HepG2 (cell line): ENCODE measurements around the gene NINL. TPM values are rescaled to one million over a fixed set of nuclear protein-coding genes. Genes with fewer than 3 reads are reported as not detected.
A peak's percentile ranks its signal among the peaks of the same experiment; 100 is the strongest.

Experiments
- ATF1 ChIP-seq: IDR thresholded peaks from 2 replicates; pipeline ENCODE4 v1.6.1; 2016; ENCODE audit warnings: mild to moderate bottlenecking, control low read depth
- DMAP1 ChIP-seq: IDR thresholded peaks from 2 replicates; pipeline ENCODE4 v1.6.1; 2016
- FOXK1 ChIP-seq: sonication (generic); formaldehyde crosslinking; IDR thresholded peaks from 2 replicates; pipeline ENCODE4 v1.4.0; 2020; ENCODE audit warnings: low read depth, missing genetic modification reagents, borderline replicate concordance
- HNRNPUL1 ChIP-seq: fragments of 200-400 bp; formaldehyde crosslinking; IDR thresholded peaks from 2 replicates; pipeline ENCODE4 v1.6.1; 2017; ENCODE audit warnings: low read depth, mild to moderate bottlenecking, low read length, moderate library complexity
- HOXA3 ChIP-seq: sonication (generic); formaldehyde crosslinking; IDR thresholded peaks from 2 replicates; pipeline ENCODE4 v1.5.0; 2020; ENCODE audit warnings: missing genetic modification reagents
- IKZF1 ChIP-seq: fragments of 450-650 bp; IDR thresholded peaks from 2 replicates; pipeline ENCODE4 v1.7.1; 2016
- JUND ChIP-seq: sonication (generic); formaldehyde crosslinking; IDR thresholded peaks from 2 replicates; pipeline ENCODE4 v1.8.0; 2022; ENCODE audit warnings: mild to moderate bottlenecking, missing genetic modification reagents
- KAT2B ChIP-seq: fragments of 150-350 bp; IDR thresholded peaks from 2 replicates; pipeline ENCODE4 v1.6.1; 2014; ENCODE audit warnings: low read depth, low read length, borderline replicate concordance
- NFE2L2 ChIP-seq: fragments of 150-350 bp; IDR thresholded peaks from 2 replicates; pipeline ENCODE4 v1.6.1; 2014; ENCODE audit warnings: low read length
- NFIC ChIP-seq: IDR thresholded peaks from 2 replicates; pipeline ENCODE4 v1.6.1; 2012; ENCODE audit warnings: mild to moderate bottlenecking, low read length, inconsistent platforms
- PCBP2 ChIP-seq: fragments of 200-400 bp; formaldehyde crosslinking; optimal IDR thresholded peaks from 2 replicates; pipeline ENCODE3; 2018; ENCODE audit warnings: low read length, low read depth; ENCODE audit not compliant: poor library complexity, severe bottlenecking
- PHF8 ChIP-seq: sonication (generic); formaldehyde crosslinking; IDR thresholded peaks from 2 replicates; pipeline ENCODE4 v1.5.0; 2020; ENCODE audit warnings: missing genetic modification reagents
- RBM22 ChIP-seq: fragments of 200-400 bp; formaldehyde crosslinking; optimal IDR thresholded peaks from 2 replicates; pipeline ENCODE3; 2017; ENCODE audit warnings: mild to moderate bottlenecking, low read length, moderate library complexity
- RBM39 ChIP-seq: fragments of 200-400 bp; formaldehyde crosslinking; IDR thresholded peaks from one replicate; pipeline ENCODE4 v1.6.1; 2018; ENCODE audit warnings: antibody characterized with exemption, mild to moderate bottlenecking, low read depth, low read length; ENCODE audit not compliant: poor library complexity, severe bottlenecking
- TBX2 ChIP-seq: sonication (generic); formaldehyde crosslinking; IDR thresholded peaks from 2 replicates; pipeline ENCODE4 v1.5.0; 2020; ENCODE audit warnings: missing genetic modification reagents, mild to moderate bottlenecking, borderline replicate concordance
- THAP11 ChIP-seq: IDR thresholded peaks from 2 replicates; pipeline ENCODE4 v1.6.1; 2016; ENCODE audit warnings: missing biosample characterization, missing genetic modification reagents
- ZNF703 ChIP-seq: sonication (generic); formaldehyde crosslinking; IDR thresholded peaks from 2 replicates; pipeline ENCODE4 v1.5.1; 2020; ENCODE audit warnings: missing genetic modification reagents, mild to moderate bottlenecking, moderate library complexity, borderline replicate concordance
- ZNF724P ChIP-seq: sonication (generic); formaldehyde crosslinking; IDR thresholded peaks from 2 replicates; pipeline ENCODE4 v1.8.0; 2022; ENCODE audit warnings: missing genetic modification reagents, borderline replicate concordance
- polyA plus RNA-seq, 8 experiments: library from polyadenylated mRNA; depleted of rRNA in 3 of 8; stranded (reverse) in 7 of 8; unstranded in 1 of 8; fragments of >200 nt; fragmentation: Illumina TruSeq in 4 of 8; extraction: Trizol in 4 of 8; gene quantifications; 2 replicates each; pipeline versions ENCODE4 v1.2.1 to v1.2.3, GENCODE V29; 2011 to 2016; ENCODE audit warnings: low read depth in 4 of 8, missing spikeins in 1 of 8, mixed read lengths in 1 of 8; ENCODE audit not compliant: insufficient read depth in 1 of 8
- total RNA-seq, 5 experiments: library from RNA; depleted of rRNA; stranded (reverse); fragments of >200 nt; fragmentation: Illumina TruSeq; extraction: Trizol; gene quantifications; 2 replicates each; pipeline ENCODE4 v1.2.3, GENCODE V29; 2016; ENCODE audit warnings: low read depth in 1 of 5
- TF ChIP-seq, protein P1 (sequence below): sonication (generic); formaldehyde crosslinking; IDR thresholded peaks from 2 replicates; pipeline ENCODE4 v1.5.0; 2020; ENCODE audit warnings: missing genetic modification reagents
- TF ChIP-seq, protein P2 (sequence below): sonication (generic); formaldehyde crosslinking; IDR thresholded peaks from 2 replicates; pipeline ENCODE4 v1.4.0; 2020; ENCODE audit warnings: mild to moderate bottlenecking, low read depth, missing genetic modification reagents
- TF ChIP-seq, protein P3 (sequence below): sonication (generic); formaldehyde crosslinking; IDR thresholded peaks from 2 replicates; pipeline ENCODE4 v1.5.0; 2020; ENCODE audit warnings: missing genetic modification reagents
- TF ChIP-seq, protein P4 (sequence below): sonication (generic); formaldehyde crosslinking; IDR thresholded peaks from 2 replicates; pipeline ENCODE4 v1.4.0; 2020; ENCODE audit warnings: missing genetic modification reagents, borderline replicate concordance

NINL gene
- total and polyA plus RNA-seq, 2 of the 13 experiments (the other 11 are each of a cell fraction or from before 2014, with no cell fraction given), result 32.3 to 34.3 TPM

- no peak for TF ChIP-seq ZNF703 (CRISPR knock-in tag)
- TF ChIP-seq IKZF1, result no peak
- TF ChIP-seq NFIC, result no peak
- TF ChIP-seq ZNF724P (CRISPR knock-in tag), result no peak; the same call in 1 of the 2 replicates
- TF ChIP-seq DMAP1 (CRISPR knock-in tag), result no peak
- no peak for TF ChIP-seq ATF1 (CRISPR knock-in tag)
- TF ChIP-seq, protein P1, sequence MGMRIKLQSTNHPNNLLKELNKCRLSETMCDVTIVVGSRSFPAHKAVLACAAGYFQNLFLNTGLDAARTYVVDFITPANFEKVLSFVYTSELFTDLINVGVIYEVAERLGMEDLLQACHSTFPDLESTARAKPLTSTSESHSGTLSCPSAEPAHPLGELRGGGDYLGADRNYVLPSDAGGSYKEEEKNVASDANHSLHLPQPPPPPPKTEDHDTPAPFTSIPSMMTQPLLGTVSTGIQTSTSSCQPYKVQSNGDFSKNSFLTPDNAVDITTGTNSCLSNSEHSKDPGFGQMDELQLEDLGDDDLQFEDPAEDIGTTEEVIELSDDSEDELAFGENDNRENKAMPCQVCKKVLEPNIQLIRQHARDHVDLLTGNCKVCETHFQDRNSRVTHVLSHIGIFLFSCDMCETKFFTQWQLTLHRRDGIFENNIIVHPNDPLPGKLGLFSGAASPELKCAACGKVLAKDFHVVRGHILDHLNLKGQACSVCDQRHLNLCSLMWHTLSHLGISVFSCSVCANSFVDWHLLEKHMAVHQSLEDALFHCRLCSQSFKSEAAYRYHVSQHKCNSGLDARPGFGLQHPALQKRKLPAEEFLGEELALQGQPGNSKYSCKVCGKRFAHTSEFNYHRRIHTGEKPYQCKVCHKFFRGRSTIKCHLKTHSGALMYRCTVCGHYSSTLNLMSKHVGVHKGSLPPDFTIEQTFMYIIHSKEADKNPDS (CRISPR knock-in tag), result no peak
- no peak for TF ChIP-seq RBM39
- TF ChIP-seq, protein P2, sequence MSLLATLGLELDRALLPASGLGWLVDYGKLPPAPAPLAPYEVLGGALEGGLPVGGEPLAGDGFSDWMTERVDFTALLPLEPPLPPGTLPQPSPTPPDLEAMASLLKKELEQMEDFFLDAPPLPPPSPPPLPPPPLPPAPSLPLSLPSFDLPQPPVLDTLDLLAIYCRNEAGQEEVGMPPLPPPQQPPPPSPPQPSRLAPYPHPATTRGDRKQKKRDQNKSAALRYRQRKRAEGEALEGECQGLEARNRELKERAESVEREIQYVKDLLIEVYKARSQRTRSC (CRISPR knock-in tag), result peak; percentile 79; the same call in 1 of the 2 replicates
- TF ChIP-seq HNRNPUL1, result no peak
- TF ChIP-seq NFE2L2, result no peak; the same call in 1 of the 2 replicates
- peak; percentile 69 for TF ChIP-seq PHF8
- TF ChIP-seq PCBP2, result no peak
- peak; percentile 59 for TF ChIP-seq JUND (CRISPR knock-in tag)
- TF ChIP-seq, protein P3, sequence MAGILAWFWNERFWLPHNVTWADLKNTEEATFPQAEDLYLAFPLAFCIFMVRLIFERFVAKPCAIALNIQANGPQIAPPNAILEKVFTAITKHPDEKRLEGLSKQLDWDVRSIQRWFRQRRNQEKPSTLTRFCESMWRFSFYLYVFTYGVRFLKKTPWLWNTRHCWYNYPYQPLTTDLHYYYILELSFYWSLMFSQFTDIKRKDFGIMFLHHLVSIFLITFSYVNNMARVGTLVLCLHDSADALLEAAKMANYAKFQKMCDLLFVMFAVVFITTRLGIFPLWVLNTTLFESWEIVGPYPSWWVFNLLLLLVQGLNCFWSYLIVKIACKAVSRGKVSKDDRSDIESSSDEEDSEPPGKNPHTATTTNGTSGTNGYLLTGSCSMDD, result no peak; the same call in 1 of the 2 replicates
- no peak for TF ChIP-seq RBM22
- 0 out of 2 replicates have a peak, but pooled peaks have one; percentile 31 for TF ChIP-seq HOXA3 (CRISPR knock-in tag)
- TF ChIP-seq, protein P4, sequence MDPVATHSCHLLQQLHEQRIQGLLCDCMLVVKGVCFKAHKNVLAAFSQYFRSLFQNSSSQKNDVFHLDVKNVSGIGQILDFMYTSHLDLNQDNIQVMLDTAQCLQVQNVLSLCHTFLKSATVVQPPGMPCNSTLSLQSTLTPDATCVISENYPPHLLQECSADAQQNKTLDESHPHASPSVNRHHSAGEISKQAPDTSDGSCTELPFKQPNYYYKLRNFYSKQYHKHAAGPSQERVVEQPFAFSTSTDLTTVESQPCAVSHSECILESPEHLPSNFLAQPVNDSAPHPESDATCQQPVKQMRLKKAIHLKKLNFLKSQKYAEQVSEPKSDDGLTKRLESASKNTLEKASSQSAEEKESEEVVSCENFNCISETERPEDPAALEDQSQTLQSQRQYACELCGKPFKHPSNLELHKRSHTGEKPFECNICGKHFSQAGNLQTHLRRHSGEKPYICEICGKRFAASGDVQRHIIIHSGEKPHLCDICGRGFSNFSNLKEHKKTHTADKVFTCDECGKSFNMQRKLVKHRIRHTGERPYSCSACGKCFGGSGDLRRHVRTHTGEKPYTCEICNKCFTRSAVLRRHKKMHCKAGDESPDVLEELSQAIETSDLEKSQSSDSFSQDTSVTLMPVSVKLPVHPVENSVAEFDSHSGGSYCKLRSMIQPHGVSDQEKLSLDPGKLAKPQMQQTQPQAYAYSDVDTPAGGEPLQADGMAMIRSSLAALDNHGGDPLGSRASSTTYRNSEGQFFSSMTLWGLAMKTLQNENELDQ (CRISPR knock-in tag), result no peak
- no peak for TF ChIP-seq FOXK1 (CRISPR knock-in tag)
- TF ChIP-seq KAT2B, result no peak
- peak; percentile 81; the same call in 1 of the 2 replicates for TF ChIP-seq TBX2 (CRISPR knock-in tag)
- TF ChIP-seq THAP11, result no peak
These were observed 37.9 kb upstream of the NINL start (continued) for GRCh38 chr20:25623225-25623735.
